Neutrophil (primary cell): ENCODE results near the gene SF3B5.

Experiments
- H3K27ac ChIP-seq: fragments of 200-600 bp; sonication (generic); 2 replicates; pipeline ENCODE4 v1.5.1; 2016; ENCODE audit warnings: mild to moderate bottlenecking, moderate library complexity
- H3K27me3 ChIP-seq: fragments of 200-600 bp; sonication (generic); 2 replicates; pipeline ENCODE4 v1.6.0; 2016; ENCODE audit warnings: mild to moderate bottlenecking
- H3K36me3 ChIP-seq: fragments of 200-600 bp; sonication (generic); 2 replicates; pipeline ENCODE4 v1.5.1; 2017
- H3K4me1 ChIP-seq, 2 experiments: fragments of 200-600 bp in 1 of 2; sonication (generic) in 1 of 2; 1 replicate in 1 of 2; 2 replicates in 1 of 2; pipeline versions ENCODE4 v1.5.1 to v1.6.1; 2013 to 2016; ENCODE audit warnings: low read depth in 1 of 2, low read length in 1 of 2, mild to moderate bottlenecking in 1 of 2, moderate library complexity in 1 of 2; ENCODE audit not compliant: control insufficient read depth in 1 of 2, insufficient read depth in 1 of 2
- H3K4me3 ChIP-seq, 2 experiments: fragments of 200-600 bp in 1 of 2; sonication (generic) in 1 of 2; 1 replicate in 1 of 2; 2 replicates in 1 of 2; pipeline ENCODE4 v1.5.1; 2013 to 2016; ENCODE audit warnings: low read depth in 1 of 2, low read length in 1 of 2, mild to moderate bottlenecking in 1 of 2, moderate library complexity in 1 of 2
- H3K9me3 ChIP-seq: fragments of 200-600 bp; sonication (generic); 2 replicates; pipeline ENCODE4 v1.5.1; 2016
- CTCF ChIP-seq: fragments of 200-600 bp; sonication (generic); IDR thresholded peaks from 2 replicates; pipeline ENCODE4 v1.5.1; 2016; ENCODE audit warnings: antibody characterized with exemption

SF3B5 gene

GRCh38 chr6:144095134-144096002 is at the start of gene SF3B5:
SF3B5 (minus strand) TSS chr6:144095573; CDS start chr6:144095497, 76 bp downstream.
- no peaks in the 10 kb centered on the region for H3K36me3 ChIP-seq
- H3K4me1 ChIP-seq: peaks cover 20 to 21% of the 10 kb centered on the region in 2 experiments
- H3K27me3 ChIP-seq: no peaks in the 10 kb centered on the region
- H3K4me3 ChIP-seq: peak within 1 kb of the TSS; percentile 85 to 90
- peak within 1 kb of the TSS; percentile 91 for H3K27ac ChIP-seq
- peak; percentile 46 for TF ChIP-seq CTCF
- H3K9me3 ChIP-seq: no peaks in the 10 kb centered on the region

GRCh38 chr6:144144996-144145395 is 49.6 kb upstream of the SF3B5 start:
- Histone ChIP-seq H3K4me1 (peaks cover 66 to 67% of the 10 kb centered on the region in 2 experiments), H3K9me3 (no peaks in the 10 kb centered on the region), H3K27ac (peak overlapping the region; percentile 28), H3K36me3 (peaks cover 4% of the 10 kb centered on the region), H3K27me3 (no peaks in the 10 kb centered on the region), H3K4me3 (no peak overlapping the region)
- no peak for TF ChIP-seq CTCF

- H3K9me3 ChIP-seq: no peaks in the 10 kb centered on the region
- peaks cover 69 to 70% of the 10 kb centered on the region in 2 experiments for H3K4me1 ChIP-seq
- no peak for TF ChIP-seq CTCF
- H3K36me3 ChIP-seq: peaks cover 4% of the 10 kb centered on the region
- H3K27ac ChIP-seq: peak overlapping the region; percentile 22
- H3K27me3 ChIP-seq: no peaks in the 10 kb centered on the region
- no peak overlapping the region for H3K4me3 ChIP-seq
These were observed 48.5 kb upstream of the SF3B5 start for GRCh38 chr6:144143878-144144277.

- peak overlapping the region in 1 of 2 experiments; percentile 62 for H3K4me3 ChIP-seq
- H3K27ac ChIP-seq: no peak overlapping the region
- H3K36me3 ChIP-seq: peaks cover 4% of the 10 kb centered on the region
- H3K4me1 ChIP-seq: peaks cover 77% of the 10 kb centered on the region in 2 experiments
- H3K27me3 ChIP-seq: no peaks in the 10 kb centered on the region
- TF ChIP-seq CTCF: no peak
- no peaks in the 10 kb centered on the region for H3K9me3 ChIP-seq
These were observed 47.7 kb upstream of the SF3B5 start for GRCh38 chr6:144143106-144143505.

GRCh38 chr6:144141470-144141869 is 46.1 kb upstream of the SF3B5 start:
- no peak for TF ChIP-seq CTCF
- Histone ChIP-seq H3K4me3 (peak overlapping the region; percentile 62 to 81), H3K9me3 (no peaks in the 10 kb centered on the region), H3K27ac (peak overlapping the region; percentile 88), H3K4me1 (peaks cover 78 to 79% of the 10 kb centered on the region in 2 experiments), H3K27me3 (no peaks in the 10 kb centered on the region), H3K36me3 (no peaks in the 10 kb centered on the region)
